ENCODE data around the gene RBM19.

RBM19 gene

DNA sequence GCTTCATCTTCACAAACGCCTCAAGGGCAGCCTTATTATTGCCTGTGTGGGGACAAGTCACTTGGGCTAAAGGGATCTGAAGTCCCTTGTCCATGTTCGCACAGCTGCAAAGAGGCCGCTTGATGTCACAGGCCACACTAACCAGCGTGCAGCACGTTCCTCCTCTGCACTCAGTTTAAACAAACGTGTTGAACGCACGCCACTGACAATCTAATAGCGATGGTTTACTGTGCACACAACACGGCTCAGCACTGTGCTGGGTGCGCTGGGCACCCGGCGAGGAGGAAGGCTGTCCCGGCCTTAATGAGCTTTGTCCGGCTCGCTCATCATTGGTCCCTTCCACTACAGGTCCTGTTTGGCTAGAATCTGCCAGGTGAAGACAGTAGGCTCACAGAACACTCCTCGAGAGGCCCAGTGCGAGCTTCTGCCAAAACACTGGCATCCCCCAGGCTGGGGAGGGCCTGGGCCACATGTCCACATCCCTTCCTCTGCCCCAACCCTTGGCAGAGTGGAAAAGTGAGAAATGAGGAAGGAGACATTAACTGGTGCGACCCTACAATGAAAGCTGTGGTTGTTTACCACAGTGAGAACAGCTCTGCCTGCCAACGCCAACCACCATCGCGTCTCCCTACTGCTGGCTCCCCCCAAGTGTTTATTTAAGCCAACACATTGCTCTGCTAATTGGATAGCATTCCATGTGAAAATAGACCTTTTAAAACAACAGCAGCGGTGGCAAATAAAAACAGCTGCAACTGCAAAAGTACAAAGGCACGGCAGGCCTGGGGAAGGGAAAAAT is 113.2 kb downstream of the RBM19 start:
- FAIRE-seq: no peak

DNA sequence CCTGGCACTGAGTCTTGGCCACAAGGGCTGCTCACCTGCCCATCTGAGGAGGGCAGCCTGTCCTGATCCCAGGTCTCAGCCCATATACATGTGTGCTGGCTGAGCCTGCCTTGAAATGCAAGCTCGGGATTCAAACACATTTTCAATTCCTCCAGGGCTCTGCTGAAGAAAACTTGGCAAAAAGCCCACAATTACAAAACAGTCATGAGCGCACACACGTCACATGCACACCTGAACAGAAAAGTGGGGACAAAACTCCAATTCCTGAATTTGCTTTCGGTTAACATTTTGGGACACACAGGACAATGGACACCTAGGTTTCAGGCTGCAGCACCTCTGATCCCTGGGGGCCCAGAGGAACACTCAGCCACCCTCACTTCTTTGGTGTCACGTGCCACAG is 113.9 kb downstream of the RBM19 start:
- FAIRE-seq: no peak

DNA sequence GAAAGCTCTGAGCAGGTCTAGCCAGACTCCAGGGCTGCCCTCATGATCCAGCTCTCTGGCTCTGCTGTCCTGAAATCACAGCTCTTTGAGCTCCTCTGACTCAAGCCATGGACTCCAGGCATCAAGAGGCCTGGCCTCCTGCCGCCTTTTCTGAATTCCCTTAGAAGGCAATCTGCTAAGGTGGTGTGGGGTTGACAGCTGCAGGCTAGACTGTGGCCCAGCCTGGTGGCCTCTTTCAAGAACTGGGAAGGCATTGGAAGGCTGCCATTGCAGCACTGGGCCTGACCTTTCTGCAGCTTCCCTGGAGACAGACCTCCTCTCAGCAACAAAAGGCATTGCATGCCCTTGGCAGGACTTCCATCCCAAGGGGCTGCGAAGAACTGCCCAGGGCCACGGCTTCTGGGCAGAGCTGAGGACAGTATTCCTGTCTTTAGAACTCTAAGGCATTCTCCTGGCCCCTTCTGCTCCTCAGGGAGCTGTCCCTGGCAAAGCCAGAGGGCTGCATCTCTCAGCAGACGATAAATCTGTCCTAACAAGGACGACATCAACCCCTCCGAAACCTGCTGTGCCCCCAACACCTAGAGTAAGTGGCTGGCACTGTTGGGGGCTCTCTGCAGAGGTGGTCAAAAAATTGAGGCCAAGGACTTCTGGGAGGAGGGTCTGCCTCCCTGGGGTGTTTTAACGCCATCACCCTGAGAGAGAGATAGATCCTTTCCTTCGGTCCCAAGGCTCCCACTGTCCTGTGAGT is 115.6 kb downstream of the RBM19 start:
- no peak for FAIRE-seq

DNA sequence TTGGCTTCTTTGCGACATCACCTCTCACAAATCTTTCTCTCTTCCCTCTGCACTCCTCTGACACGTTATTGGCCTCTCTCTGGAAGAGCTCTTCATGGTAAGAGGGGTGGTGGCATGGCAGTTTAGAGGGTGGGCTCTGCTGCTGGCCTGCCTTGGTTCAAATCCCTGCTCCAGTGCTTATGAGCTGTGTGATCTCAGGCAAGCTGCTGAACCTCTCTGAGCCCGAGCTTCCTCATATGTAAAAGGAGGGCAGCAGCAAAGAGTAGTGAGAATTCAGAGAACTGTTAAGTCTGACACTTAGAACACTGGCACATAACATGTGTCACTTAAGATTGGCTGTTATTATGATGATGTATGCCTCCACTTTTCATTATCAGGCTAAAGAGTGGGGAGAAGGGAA is 118.3 kb downstream of the RBM19 start:
- FAIRE-seq: no peak

DNA sequence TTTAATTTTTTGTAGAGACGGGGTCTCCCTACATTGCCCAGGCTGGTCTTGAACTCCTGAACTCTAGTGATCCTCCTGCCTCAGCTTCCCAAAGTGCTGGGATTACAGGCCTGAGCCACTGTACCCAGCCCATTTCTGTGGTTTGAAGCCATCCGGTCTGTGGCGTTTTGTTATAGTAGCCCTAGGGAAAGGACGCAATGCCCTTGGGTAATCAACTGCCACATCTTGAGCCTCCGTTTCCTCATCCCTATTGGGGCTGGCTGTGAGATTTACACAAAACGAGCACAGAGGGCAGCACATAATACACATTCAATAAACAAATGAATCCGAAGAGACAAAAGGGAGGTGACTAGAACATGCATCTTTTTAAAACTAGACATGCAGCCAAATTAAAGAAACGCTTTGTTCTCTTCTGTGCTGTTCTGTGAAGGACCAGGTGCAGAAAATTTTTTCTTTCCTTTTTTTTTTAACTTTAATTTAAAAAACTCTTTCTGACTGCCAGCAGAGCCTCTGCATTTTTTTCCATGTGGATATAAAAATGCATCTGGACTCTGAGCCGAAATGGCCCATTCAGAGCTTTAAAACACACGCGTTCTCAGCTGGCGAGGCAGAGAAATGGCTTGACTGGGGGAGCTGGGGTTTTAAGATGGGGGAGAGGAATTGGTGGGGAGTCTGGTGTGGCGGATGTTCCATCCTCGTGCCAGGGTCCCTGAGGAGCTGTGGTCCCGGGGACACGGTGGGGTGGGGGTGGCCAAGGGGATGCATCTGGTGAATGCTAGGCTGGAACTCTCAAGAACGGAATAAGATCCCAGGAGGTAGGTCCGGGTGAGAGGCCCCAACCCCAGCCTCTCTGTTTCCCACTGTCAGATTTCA is 119.0 kb downstream of the RBM19 start:
- FAIRE-seq: no peak

DNA sequence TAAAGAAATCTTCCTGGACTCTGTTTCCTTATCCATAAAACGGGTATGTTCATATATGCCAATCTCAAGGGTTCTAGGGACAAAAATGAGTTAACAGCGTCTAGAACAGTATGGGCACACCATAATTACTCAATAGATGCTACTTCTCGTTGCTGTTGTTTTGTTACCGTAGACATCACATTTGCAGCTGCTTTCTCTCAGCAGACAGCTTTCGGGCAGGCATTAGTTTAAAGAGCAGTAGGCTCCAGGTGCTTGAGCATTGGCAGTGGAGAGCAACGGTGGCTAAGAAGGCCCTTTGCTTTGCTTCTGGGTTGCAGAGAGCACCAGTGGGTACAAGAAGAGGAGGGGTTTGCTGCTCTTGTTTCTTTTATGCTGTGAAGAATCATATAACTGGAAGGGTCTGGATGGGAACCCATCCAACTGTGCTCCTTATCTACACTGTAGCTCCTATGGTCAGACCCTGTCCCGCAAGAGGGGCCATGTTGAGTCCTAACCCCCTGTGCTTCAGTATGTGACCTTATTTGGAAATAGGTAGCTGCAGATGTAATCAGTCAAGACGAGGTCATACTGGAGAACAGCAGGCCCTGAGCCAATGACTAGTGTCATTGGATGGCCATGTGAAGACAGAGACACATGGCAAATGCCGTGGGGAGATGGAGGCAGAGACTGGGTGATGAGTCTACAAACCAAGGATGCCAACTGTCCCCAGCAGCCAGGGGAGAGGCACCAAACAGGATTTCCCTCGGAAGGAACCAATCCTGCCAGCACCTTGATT is 120.0 kb downstream of the RBM19 start:
- no peak for FAIRE-seq

DNA sequence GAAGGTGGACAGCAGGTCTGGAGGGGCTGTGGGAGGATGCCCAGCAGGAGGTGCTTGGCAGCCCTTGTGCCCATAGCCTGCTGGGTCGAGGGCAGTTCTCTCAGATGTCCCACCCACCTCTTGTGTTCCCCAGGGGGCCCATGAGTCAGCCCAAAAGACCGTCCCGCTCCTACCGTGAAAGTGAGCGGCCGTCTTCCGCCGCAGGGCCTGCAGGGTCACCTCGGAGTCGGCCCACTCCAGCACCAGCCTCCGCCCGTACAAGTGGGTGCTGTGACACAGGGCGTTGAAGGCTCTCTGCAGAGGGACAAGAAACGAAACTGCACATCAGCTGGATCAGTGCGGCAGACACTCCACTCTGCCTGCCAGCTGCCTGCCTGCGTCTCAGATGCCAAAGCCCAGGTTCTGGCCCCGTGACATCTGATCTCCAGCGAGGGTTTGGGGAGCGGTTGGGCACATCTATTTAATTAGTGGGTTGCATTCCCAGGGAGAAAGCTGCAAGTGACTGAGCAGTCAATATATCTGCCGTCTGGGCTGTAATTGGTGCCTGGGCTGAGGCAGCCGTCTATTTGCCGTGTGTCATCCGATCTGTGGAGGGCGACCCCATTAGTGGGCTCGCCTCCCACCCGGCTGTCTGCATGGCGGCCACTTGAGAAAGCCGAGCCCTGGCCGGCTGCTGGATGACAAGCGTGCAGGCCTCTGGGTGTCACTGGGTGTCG is 121.5 kb downstream of the RBM19 start:
- FAIRE-seq: no peak

DNA sequence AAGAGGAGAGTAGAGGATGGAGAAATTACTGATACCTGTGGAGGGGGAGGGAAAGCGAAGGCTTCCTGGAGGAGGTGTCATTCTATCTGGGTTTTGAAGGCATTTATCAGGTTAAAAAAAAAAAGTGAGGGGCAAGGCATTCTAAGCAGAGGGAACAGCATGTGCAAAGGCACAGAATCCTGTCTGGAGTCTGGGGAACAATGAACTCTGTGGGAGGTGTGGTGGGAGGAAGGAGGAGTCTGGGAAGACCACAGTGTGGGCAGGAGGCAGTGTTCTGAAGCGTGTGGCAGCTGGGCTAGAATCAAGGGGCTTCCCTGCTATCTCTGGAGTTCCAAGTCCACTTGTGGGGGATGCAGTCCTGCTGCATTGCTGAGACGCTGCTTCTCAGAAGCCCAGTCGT is 123.4 kb downstream of the RBM19 start:
- FAIRE-seq: no peak

DNA sequence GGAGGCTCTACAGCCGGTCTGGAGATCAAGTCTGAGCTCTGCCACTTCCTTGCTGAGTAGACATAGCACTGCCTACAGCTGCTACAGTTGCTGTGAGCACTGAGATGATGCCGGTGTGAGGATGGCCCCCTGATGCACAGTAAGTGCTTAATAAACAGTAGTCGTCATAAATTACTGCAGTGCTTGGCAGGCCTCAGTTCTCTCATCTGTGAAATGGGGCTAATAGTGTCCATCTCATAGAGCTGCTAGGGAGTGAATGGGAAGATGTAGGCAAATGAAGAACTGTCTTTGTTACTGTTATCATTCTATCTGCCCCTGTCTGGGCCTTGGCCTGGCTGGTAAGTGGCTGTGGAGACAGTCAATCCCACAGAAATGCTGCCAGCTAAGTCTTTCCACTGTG is 124.3 kb downstream of the RBM19 start:
- no peak for FAIRE-seq

DNA sequence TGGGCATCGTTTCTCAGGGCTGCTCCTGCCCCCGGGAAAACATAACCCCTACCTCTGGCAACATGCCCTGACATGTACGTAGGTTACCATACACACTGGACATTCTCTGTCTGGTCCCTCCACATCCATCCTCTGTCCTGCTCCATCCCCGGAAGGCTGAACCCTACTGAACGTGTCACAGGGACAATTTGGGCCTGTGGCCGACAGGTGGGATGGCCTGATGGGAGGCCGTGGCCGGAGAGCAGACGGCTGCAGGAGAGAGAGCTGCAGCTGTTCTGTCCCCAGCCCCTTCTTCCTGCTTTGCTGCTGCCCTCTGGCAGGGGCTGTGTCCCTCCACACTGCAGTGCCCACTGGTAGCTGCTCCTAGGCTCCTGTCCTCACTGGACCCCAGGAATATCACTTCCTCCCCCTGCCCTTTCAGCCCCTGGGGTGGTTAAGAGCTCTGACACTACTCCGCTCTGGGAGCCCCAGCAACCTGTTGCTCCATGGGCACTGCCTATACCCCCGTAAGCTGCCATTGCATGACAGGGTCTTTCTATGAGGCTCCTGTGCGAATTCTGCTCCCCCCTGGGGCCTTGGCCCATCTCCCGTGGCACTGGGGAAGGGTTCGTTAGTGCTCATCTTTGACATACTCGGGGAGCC is 125.6 kb downstream of the RBM19 start:
- no peak for FAIRE-seq

DNA sequence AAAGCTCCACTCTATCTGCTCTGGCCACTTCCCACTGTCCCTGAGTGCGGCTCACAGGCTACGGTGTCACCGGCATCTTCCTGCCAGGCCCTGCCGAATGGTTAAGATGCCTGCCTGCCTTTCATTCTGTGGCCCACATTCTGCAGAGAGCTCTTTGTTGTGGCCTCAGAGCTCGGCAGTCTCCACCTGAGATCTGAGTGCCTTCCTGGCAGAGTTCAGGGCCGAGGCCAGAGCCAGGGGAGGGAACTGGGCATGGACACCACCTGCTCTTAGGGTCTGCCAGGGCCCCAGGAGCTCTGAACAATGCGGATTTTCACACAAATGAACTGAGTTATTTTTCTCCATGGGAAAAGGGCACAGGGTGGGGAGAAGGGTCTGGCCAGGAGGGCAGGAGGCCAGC is 127.2 kb downstream of the RBM19 start:
- FAIRE-seq: no peak

DNA sequence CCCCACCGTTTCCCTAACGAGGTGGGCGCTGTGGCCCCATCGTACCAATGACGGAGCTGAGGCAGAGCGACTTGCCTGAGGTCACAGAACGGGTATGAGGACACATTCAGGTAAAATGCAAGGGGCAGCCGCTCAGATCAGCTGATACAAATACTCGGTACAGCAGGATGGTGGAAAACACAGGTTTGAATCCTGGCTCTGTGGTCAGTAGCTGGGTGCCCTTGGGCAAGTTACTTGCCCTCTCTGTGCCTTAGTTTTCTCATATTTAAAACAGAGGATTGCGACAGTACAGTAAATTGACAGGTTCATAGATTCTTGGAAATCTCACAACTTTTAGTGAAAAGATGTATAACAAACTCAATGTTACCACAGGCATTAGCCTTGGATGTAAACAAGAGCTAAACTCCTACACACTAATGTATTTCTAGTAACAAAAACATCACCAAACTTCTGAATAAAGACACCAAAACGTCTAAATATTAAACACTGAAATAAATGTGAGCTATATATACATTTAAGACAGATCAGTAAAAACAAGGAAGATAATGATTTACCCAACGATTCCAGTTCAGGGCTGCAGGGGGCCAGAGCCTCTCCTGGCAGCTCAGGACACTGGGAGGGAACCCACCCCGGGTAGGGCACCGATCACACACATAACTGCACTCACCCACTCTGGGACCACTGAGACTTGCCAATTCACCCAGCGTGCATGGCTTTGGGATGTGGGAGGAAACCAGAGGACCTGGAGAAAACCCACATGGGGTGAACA is 128.4 kb downstream of the RBM19 start:
- no peak for FAIRE-seq

DNA sequence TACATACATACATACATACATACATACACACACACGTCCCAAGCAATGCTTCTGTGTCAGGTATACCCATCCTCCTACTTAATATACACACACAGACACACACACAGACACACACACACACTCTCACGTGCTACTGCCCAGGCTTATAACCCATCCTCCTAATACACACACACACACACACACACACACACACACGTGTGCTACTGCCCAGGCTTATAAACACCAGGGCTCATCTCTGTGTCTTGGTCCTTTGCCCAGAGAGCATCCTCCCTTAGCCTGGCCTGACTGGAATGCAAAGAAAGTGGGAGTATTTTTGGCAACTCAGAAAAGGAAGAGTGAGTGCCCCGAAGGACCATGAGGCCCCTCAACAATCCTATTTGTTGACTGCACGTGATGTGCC is 129.0 kb downstream of the RBM19 start:
- no peak for FAIRE-seq

DNA sequence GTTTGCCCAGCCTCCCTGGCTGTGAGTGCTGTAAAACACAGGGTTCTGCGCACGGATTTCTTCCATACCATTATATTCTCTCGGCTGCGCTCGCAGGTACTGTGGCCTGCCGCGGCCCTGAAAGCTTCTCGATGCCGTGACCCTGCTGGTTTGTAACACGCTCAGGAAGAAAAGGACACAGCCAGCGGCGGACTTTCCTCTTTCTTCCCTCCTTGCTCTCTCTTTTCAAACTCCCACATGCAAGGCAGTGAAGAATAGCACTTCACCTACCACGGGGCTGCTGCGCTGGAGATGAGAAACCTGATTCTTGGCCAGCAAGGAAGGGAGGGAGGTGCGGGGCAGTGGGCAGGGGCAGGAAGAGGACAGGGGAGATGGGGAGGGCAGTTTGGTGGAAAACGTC is 130.2 kb downstream of the RBM19 start:
- no peak for FAIRE-seq

DNA sequence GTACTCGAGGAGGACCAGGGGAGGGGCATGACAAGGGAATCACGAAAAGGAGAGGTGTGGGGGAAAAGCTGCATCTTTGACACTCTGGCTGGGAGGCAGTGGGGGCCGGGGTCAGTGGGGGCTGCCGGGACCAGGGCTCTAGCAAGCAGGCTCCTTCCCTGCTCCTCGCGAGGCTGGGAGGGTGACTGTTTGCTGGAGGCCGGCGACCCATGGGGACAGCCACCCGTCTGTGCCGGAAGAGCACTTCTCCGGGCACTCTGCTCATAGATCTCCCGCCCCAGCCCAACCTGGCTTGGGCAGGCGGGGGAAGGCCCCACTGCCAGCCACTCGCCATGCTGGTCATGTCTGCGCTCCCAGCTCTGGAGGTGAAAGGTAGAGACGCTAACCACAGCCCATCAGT is 130.7 kb downstream of the RBM19 start:
- FAIRE-seq: no peak

DNA sequence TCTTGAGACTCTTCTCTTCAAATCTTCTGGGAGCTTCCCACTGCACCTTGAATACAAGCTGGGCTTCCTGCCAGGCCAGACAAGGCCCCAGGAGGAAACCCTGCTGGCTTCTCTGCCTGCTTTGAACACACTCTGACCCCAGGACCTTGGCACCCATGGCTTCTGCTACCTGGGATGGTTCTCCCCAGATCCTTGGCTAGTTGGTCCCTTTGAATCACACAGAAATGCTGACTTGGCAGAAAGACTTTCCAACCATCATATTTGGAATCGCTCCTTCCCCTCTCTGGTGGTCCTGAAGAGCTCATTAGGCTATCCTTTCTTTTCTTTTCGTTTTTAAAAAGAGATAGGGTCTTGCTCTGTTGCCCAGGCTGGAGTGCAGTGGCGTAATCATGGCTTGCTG is 132.7 kb downstream of the RBM19 start:
- FAIRE-seq: no peak

DNA sequence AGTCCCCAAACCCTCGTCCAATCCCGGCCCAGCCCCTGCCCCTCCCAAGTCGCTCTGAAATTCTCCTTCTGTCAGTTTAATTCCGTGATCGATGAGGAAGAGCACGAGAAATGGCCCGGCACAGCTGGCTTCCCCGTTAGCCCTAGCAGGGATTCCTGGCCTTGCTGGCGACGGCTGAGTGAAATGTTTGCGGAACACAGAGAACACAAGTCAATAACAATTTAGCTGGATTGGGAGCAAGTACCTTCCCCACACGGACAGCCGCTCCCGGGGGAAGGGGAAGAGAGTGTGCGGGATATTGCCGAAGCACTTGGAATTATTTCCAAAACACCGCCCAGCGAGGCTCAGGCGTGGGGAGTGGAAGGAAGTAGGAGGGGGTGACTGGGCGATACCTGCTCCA is 134.6 kb downstream of the RBM19 start:
- no peak for FAIRE-seq

DNA sequence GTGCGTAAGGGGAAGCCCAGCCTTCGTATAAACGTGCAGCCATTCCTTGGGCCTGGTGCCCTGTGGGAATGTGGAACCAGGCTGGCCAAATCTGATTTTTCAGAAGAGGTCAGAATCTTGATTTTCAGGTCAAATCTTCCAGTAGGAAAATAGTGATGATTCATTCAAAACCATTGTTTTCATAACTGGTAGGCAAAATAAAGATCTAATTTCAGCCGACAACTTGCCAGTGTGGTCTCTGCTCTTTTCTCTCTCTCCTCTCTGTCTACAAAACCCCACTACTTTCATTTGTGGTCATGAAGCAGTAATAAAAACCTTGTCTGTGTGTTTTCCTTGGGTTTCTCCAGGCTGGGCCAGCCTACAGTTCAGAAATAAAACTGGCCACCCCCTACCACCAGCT is 135.1 kb downstream of the RBM19 start:
- no peak for FAIRE-seq

DNA sequence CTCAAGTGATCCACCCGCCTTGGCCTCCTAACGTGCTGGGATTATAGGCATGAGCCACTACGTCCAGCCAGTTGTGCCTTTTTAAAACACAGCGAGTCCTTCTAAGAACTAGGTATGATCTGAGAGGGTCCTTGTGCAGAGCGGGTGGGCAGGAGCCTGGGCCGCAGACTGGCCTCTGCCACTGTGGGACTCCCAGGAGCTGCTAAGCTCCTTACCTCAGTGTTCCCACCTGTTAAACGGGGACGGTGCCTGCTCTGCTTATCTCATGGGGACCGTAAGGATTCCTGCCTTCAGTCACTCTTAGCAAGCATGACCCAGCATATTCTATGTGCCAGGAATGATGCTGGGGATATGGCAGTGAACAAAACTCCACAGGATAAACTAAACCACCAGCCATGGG is 136.9 kb downstream of the RBM19 start:
- FAIRE-seq: no peak

DNA sequence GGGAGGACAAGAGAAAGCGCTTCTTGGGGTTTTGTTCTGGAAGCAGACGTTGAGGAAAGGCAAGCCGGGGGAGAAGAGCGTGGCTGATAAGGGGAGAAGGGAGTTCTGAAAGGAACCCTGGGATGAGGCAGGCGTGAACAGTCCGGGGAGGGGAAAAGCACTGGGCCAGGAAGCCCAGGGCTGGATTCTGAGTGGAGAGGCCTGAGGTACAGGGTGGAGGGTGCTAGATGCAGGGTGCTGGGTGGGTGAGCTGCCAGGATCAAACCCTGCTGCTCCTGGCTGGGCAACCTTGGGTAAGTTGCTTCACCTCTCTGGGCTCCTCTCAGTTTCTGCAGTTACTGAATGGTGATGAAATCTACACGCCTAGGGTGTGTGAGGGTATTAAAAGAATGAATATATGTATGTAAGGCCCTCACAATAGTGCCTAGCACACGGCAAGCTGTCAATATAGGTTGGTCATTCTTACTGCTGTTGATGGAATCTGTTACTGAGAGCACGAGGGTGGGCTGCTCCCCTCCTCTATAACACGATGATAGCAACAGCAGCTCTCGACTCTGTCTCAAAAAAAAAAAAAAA is 138.5 kb downstream of the RBM19 start:
- FAIRE-seq: no peak

All from endometrium (tissue), 2 donors.